ENCODE measurements around the gene TMEM117. TPM values are rescaled to one million over a fixed set of nuclear protein-coding genes. Genes with fewer than 3 reads are reported as not detected.
"Not testable (repeated sequence)": the region's sequence is repeated elsewhere in the genome, so short reads cannot be mapped to it uniquely, and the experiment has no call there.

Gene TMEM117
- total RNA-seq, 2 experiments from 2014 or later, result 1.4 to 2.1 TPM

GRCh38 chr12:44225149-44225510 is 389.2 kb downstream of the TMEM117 start:
- Mint-ChIP-seq H3K36me3 (ENCODE audit: low read depth) (peaks cover 1% of the 10 kb centered on the region), H3K4me1 (ENCODE audit: low read depth) (no peaks in the 10 kb centered on the region), H3K9me3 (no peaks in the 10 kb centered on the region), H3K4me3 (no peak overlapping the region), H3K27me3 (ENCODE audit: low read depth) (no peaks in the 10 kb centered on the region), H3K27ac (no peak overlapping the region)
- CTCF ChIA-PET, result no interaction called here
- no peak for DNase-seq
- intact Hi-C loops (cut with micrococcal nuclease), result no loop called here

- intact Hi-C loops (cut with micrococcal nuclease), result no loop called here
- Mint-ChIP-seq H3K4me3 (no peak overlapping the region), H3K9me3 (no peaks in the 10 kb centered on the region), H3K36me3 (ENCODE audit: low read depth) (no peaks in the 10 kb centered on the region), H3K27ac (no peak overlapping the region), H3K27me3 (ENCODE audit: low read depth) (no peaks in the 10 kb centered on the region), H3K4me1 (ENCODE audit: low read depth) (no peaks in the 10 kb centered on the region)
- CTCF ChIA-PET, result no interaction called here
- no peak for DNase-seq
Measured at GRCh38 chr12:44227616-44228015, 391.7 kb downstream of the TMEM117 start.

- H3K27ac Mint-ChIP-seq, result no peak overlapping the region
- no peak for DNase-seq
- CTCF ChIA-PET, result no interaction called here
Measured at GRCh38 chr12:44229846-44230245, 394.0 kb downstream of the TMEM117 start.

GRCh38 chr12:44235674-44236073 is 399.8 kb downstream of the TMEM117 start:
- H3K4me3 Mint-ChIP-seq, result no peak overlapping the region
- H3K36me3 Mint-ChIP-seq (ENCODE audit: low read depth), result no peaks in the 10 kb centered on the region
- intact Hi-C loops (cut with micrococcal nuclease), result no loop called here
- CTCF ChIA-PET, result no interaction called here
- H3K9me3 Mint-ChIP-seq, result no peaks in the 10 kb centered on the region
- H3K27me3 Mint-ChIP-seq (ENCODE audit: low read depth), result no peaks in the 10 kb centered on the region
- no peak overlapping the region for H3K27ac Mint-ChIP-seq
- H3K4me1 Mint-ChIP-seq (ENCODE audit: low read depth), result no peaks in the 10 kb centered on the region
- DNase-seq, result no peak

More at GRCh38 chr12:44229846-44230245, 394.0 kb downstream of the TMEM117 start:
- Mint-ChIP-seq H3K4me1 (ENCODE audit: low read depth) (no peaks in the 10 kb centered on the region), H3K36me3 (ENCODE audit: low read depth) (no peaks in the 10 kb centered on the region), H3K4me3 (no peak overlapping the region), H3K27me3 (ENCODE audit: low read depth) (no peaks in the 10 kb centered on the region), H3K9me3 (no peaks in the 10 kb centered on the region)
- intact Hi-C loops (cut with micrococcal nuclease), result no loop called here

- Mint-ChIP-seq H3K27ac (no peak overlapping the region), H3K4me3 (no peak overlapping the region), H3K4me1 (ENCODE audit: low read depth) (no peaks in the 10 kb centered on the region), H3K27me3 (ENCODE audit: low read depth) (no peaks in the 10 kb centered on the region), H3K9me3 (peaks cover 3% of the 10 kb centered on the region), H3K36me3 (ENCODE audit: low read depth) (peaks cover 2% of the 10 kb centered on the region)
- intact Hi-C loops (cut with micrococcal nuclease), result no loop called here
- DNase-seq, result no peak
- CTCF ChIA-PET, result no interaction called here
Measured at GRCh38 chr12:44240186-44240585, 404.3 kb downstream of the TMEM117 start.

GRCh38 chr12:44245932-44246331 is 410.1 kb downstream of the TMEM117 start:
- CTCF ChIA-PET, result interaction anchor here (0.6 kb wide), 1 partner anchor 396 kb away, joined by 3 read pairs; no protein-coding TSS in a partner anchor
- intact Hi-C loops (cut with micrococcal nuclease), result no loop called here

GRCh38 chr12:44246482-44247105 is 410.7 kb downstream of the TMEM117 start:
- peaks cover 3% of the 10 kb centered on the region for H3K9me3 Mint-ChIP-seq
- H3K4me1 Mint-ChIP-seq (ENCODE audit: low read depth), result no peaks in the 10 kb centered on the region
- CTCF ChIA-PET, result interaction anchor here (0.6 kb wide), 1 partner anchor 395 kb away, joined by 3 read pairs; no protein-coding TSS in a partner anchor
- peaks cover 8% of the 10 kb centered on the region for H3K36me3 Mint-ChIP-seq (ENCODE audit: low read depth)
- H3K4me3 Mint-ChIP-seq, result no peak overlapping the region
- intact Hi-C loops (cut with micrococcal nuclease), result no loop called here
- H3K27ac Mint-ChIP-seq, result no peak overlapping the region
- no peak for DNase-seq
- H3K27me3 Mint-ChIP-seq (ENCODE audit: low read depth), result no peaks in the 10 kb centered on the region

More at GRCh38 chr12:44245932-44246331, 410.1 kb downstream of the TMEM117 start:
- Mint-ChIP-seq H3K4me1 (ENCODE audit: low read depth) (no peaks in the 10 kb centered on the region), H3K36me3 (ENCODE audit: low read depth) (peaks cover 8% of the 10 kb centered on the region), H3K9me3 (peaks cover 3% of the 10 kb centered on the region), H3K27me3 (ENCODE audit: low read depth) (no peaks in the 10 kb centered on the region), H3K27ac (no peak overlapping the region), H3K4me3 (no peak overlapping the region)
- DNase-seq, result no peak

GRCh38 chr12:44247588-44247987 is 411.7 kb downstream of the TMEM117 start:
- H3K27ac Mint-ChIP-seq, result no peak overlapping the region
- DNase-seq, result no peak
- CTCF ChIA-PET, result no interaction called here
- H3K36me3 Mint-ChIP-seq (ENCODE audit: low read depth), result peaks cover 6% of the 10 kb centered on the region
- H3K27me3 Mint-ChIP-seq (ENCODE audit: low read depth), result no peaks in the 10 kb centered on the region
- H3K9me3 Mint-ChIP-seq, result no peaks in the 10 kb centered on the region
- H3K4me3 Mint-ChIP-seq, result no peak overlapping the region
- no peaks in the 10 kb centered on the region for H3K4me1 Mint-ChIP-seq (ENCODE audit: low read depth)
- intact Hi-C loops (cut with micrococcal nuclease), result no loop called here

- CTCF ChIA-PET, result no interaction called here
- Mint-ChIP-seq H3K9me3 (no peaks in the 10 kb centered on the region), H3K36me3 (ENCODE audit: low read depth) (peaks cover 6% of the 10 kb centered on the region), H3K27me3 (ENCODE audit: low read depth) (no peaks in the 10 kb centered on the region), H3K4me1 (ENCODE audit: low read depth) (no peaks in the 10 kb centered on the region), H3K27ac (no peak overlapping the region), H3K4me3 (no peak overlapping the region)
- intact Hi-C loops (cut with micrococcal nuclease), result no loop called here
- DNase-seq, result no peak
Measured at GRCh38 chr12:44248436-44248835, 412.6 kb downstream of the TMEM117 start.

- H3K4me3 Mint-ChIP-seq; intact Hi-C loops (cut with micrococcal nuclease); H3K27me3 Mint-ChIP-seq (ENCODE audit: low read depth); CTCF ChIA-PET; H3K27ac Mint-ChIP-seq; H3K36me3 Mint-ChIP-seq (ENCODE audit: low read depth); H3K4me1 Mint-ChIP-seq (ENCODE audit: low read depth); DNase-seq; H3K9me3 Mint-ChIP-seq: not testable (repeated sequence)
Measured at GRCh38 chr12:44250440-44250839, 414.6 kb downstream of the TMEM117 start.

- no peak overlapping the region for H3K4me3 Mint-ChIP-seq
- H3K36me3 Mint-ChIP-seq (ENCODE audit: low read depth), result peaks cover 6% of the 10 kb centered on the region
- no peaks in the 10 kb centered on the region for H3K27me3 Mint-ChIP-seq (ENCODE audit: low read depth)
- CTCF ChIA-PET, result no interaction called here
- no peaks in the 10 kb centered on the region for H3K4me1 Mint-ChIP-seq (ENCODE audit: low read depth)
- intact Hi-C loops (cut with micrococcal nuclease), result no loop called here
- no peak overlapping the region for H3K27ac Mint-ChIP-seq
- DNase-seq, result no peak
- no peaks in the 10 kb centered on the region for H3K9me3 Mint-ChIP-seq
Measured at GRCh38 chr12:44253338-44253856, 417.5 kb downstream of the TMEM117 start.

- Mint-ChIP-seq H3K4me3 (no peak overlapping the region), H3K27ac (no peak overlapping the region), H3K9me3 (no peaks in the 10 kb centered on the region), H3K27me3 (ENCODE audit: low read depth) (no peaks in the 10 kb centered on the region), H3K4me1 (ENCODE audit: low read depth) (no peaks in the 10 kb centered on the region), H3K36me3 (ENCODE audit: low read depth) (no peaks in the 10 kb centered on the region)
- intact Hi-C loops (cut with micrococcal nuclease), result no loop called here
- DNase-seq, result no peak
- CTCF ChIA-PET, result no interaction called here
Measured at GRCh38 chr12:44258246-44258645, 422.4 kb downstream of the TMEM117 start.

GRCh38 chr12:44259890-44260289 is 424.0 kb downstream of the TMEM117 start:
- Mint-ChIP-seq H3K4me3 (no peak overlapping the region), H3K9me3 (no peaks in the 10 kb centered on the region), H3K4me1 (ENCODE audit: low read depth) (no peaks in the 10 kb centered on the region), H3K36me3 (ENCODE audit: low read depth) (no peaks in the 10 kb centered on the region), H3K27me3 (ENCODE audit: low read depth) (no peaks in the 10 kb centered on the region), H3K27ac (no peak overlapping the region)
- no peak for DNase-seq
- CTCF ChIA-PET, result no interaction called here
- intact Hi-C loops (cut with micrococcal nuclease), result no loop called here

Measured in activated naive CD4-positive, alpha-beta T cell treated with anti-CD3 and anti-CD28 coated beads for 36 hours (primary cell).